ENCODE measurements around the gene SNRPB.
"Not testable (repeated sequence)": the region's sequence is repeated elsewhere in the genome, so short reads cannot be mapped to it uniquely, and the experiment has no call there.

Gene SNRPB

DNA sequence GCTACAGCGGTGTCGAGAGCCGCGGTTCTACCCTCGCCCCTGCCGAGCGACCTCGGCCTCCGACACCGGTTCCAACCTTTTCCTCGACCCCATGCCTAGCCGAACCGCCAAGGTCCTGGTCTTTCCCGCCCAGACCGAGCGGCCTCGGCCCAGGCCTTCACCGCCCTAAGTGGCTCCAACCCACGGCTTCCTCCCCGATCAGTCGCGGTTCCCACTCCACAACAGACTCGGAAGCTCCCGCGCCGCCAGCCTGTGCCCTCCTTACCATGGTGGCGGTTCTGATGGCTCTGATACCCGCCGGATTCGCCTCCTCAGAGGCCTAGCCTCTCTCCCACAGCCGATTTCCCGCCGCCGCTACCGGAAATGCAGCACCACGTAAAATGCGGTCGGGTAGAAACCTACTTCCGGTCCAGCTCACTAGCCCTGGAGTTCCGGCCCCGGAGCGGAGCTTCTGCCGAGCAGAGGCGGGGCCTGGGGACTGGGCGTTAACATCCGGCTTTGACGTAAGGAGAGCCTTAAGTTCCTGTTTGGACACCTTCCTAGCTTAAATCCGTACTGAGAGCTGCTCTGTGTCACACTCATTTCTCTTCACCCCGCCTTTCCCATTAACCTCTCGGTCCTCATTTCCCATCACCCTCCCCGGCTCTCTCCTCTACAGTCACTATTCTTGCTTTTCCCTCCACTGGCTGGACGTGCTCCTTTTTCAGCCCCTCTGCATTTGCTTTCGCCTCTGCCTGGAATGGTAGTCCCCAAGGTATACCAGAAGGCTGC, at the start of gene SNRPB:
Gene SNRPB, minus strand, starts transcription at position 367 of the 771 bp plus-strand sequence. Its CDS starts 99 bp downstream, at position 268.
- DNase-seq: peak; percentile 97

DNA sequence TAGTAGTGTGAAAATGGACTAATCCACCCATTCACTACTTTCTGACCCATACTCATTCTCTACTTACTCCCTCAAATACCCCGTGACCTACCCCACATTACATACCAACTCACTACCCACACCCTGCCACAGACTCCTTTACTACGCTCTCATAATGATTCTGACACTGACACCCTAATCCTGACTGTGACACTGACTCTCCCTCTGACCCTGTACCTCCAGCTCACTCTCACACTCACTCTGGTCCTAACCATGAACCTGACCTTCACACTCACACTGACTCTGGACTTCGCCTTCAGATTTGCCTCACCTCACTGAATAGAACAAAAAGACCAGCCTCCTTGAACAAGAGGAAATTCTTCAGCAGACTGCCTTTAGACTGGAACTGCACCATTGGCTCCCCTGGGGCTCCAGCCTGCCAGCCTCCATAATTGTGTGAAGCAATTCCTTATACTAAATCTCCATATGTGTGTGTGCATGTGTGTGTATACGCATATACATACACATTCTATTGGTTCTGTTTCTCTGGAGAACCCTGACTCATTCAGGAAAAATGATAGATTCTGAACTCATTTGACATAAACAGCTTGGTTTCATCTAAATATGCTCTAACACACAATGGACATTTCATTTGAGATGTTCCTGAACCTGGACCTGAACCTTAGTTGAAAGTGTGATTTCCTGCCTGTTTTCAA, 48.7 kb upstream of the SNRPB start:
- DNase-seq: no peak

DNA sequence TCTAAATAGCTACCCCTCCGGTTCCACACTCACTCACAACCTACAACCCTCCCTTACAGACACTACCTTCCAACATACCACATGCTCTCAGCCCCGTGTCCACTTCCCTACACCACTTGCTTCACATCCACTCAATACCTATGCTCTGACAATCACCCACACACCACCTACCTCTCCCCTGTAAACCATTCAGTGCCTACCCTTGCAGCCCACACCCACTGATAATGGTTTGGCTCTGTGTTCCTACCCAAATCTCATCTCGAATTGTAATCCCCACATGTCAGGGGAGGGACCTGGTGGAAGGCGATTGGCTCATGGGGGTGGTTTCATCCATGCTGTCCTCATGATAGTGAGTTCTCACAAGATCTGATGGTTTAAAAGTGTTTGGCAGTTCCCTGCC, 48.0 kb upstream of the SNRPB start:
- no peak for DNase-seq

DNA sequence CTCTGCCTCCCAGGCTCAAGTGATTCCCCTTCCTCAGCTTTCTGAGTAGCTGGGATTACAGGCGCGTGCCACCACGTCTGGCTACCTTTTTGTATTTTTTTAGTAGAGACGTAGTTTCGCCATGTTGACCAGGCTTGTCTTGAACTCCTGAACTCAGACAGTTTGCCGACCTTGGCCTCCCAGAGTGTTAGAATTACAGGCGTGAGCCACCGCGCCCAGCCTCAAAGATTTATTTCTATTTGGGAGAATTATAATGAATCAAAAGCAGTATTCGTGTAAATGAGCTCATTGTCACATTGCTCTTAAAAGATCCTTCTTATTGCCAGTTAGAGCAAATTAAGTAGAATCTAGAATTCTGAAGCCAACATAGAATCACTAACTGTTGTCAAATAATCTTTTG, 47.5 kb upstream of the SNRPB start:
- DNase-seq: no peak

DNA sequence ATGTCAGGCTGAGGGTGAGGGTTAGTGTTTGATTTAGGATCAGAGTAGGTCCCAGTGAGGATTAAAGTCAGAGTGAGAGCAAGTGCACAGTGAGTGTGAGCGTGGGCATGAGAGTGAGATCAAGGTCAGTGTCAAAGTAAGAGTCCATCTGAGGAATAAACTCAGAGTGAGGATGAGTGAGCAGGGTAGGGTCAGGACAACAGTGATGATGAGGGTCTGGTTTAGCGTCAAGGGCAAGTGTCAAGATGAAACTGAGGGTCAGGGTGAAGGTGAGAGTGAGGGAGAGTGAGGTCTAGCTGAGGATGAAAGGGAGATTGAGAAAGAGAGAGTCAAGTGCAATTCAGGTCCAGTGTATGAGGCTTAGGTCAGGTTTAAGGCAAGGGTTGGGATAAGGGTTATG, 45.8 kb upstream of the SNRPB start:
- no peak for DNase-seq

DNA sequence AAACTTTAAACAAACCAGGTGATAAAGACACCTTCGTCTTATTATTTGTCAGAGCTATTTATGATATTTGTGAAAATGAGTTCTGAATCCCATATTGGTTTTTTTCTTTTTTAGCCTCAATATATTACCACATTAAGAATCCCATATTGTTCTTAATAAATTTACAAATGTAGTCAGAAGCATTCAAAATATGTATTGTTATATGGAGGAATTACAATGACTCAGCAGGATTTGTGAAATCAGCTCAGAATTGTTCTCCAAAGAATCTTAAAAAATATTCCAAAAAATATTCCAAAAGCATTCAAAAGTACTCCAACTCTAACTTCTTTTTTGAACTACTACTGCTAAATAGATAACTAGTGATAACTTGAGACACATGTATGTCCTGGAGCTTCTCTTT, 44.6 kb upstream of the SNRPB start:
- no peak for DNase-seq

DNA sequence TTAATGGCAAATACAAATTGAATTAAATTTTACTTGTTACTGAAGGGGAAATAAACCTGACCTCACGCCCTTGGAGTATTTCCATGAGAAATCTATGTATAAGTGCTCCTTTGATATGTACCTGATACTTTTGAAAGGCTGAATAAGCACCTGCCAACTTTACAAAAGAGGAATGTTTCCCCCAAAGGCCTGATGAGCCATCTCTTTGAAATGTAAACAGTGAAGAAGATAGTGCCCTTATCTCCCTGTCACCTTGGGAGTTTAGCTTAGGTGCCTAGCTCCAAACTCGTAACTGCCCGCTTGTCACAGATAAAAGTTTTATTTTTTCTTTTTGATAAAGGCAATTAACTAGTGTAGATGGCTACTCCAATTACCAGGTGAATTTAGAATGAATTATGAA, 39.2 kb upstream of the SNRPB start:
- DNase-seq: no peak

DNA sequence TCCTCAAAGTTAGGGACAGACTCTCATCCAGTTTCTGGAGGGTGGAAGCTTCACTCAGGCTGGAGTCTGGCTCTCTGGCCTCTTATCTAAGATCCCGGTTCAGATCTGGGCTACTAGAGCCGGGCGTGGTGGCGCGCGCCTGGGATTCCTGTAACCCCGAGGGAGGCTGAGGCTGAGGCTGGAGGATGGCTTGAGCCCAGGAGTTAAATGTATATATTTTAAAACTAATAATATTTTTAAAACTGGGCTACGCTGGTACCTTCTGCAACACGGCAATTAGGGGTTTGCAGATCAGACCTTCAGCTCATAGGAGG, 38.8 kb upstream of the SNRPB start:
- DNase-seq: no peak

DNA sequence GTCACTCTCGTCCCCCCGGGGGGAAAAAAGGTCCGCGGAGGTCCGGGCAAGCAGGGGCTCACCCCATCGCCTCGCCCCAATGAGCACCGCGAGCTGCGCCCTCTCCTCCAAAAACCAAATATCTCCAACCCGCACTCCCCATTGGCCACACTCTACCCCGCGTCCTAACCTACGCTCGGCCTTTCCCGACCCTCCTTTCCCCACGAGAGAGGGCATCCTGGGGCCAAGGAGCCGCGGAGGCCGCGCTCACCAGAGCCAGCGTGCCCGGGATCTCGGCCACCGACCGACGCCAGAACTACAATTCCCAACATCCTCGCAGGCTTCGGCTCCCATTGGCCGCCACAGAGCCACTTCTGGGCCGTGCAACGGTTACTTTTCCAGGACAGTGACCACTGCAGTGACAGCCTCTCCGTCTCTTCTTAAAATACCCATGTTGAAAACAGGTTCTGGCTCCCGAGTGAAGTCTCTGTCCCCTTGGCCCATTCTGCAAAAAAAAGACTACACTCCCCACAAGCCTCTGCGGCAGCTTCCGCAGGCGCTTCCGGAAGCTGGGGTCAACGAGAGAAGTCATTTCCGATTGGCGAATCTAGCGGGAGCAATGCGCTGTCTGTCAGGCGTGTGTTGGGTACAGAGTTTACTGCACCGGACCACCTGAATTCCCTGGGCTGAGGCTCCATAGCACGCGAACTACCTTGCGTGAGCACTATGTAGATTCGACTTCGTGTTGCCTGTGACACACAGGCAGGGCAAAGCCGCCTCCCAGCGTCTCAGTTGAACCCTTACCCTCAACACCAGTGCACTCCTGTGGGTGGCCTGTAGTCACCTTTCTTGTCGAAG, 38.3 kb upstream of the SNRPB start, which contains the start of gene ZNF343:
Gene ZNF343, minus strand, starts transcription at position 285 of the 837 bp plus-strand sequence. CDS start 15,020 bp downstream, outside the sequence.
- peak; percentile 87 for DNase-seq

DNA sequence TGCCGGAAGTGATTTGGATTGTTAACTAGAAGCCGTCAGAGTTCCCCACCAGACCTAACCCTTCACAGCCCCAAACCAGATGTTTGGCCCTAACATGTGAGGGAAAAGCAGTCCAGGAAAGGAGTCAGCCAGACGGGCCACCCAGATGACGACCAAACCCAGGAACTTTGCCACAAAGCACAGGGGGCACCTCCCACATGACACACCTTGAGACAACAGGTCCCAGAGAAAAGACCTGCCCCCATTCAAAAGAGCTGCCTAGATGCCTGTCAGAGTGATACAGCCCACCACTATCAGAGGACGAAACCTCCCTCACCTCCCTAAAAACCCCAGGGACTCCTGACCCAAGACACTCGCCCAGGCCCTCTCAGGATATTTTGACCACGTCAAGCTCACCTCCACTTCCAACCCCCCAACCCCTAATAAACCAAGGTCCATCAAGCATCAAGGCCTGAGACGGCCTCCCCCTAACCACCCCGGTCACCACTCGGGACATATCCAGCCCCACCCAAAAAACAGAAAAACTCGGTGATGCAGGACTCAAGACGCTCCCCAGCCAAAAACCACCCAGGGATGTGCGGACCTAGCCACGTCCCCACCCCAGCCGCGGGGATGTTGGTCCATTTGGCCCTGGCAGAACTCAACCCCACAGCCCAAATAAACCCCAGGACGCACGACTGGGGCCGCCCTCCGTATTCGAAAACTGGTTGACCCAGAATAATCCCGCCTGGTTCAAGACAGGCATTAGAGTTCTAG, 37.5 kb upstream of the SNRPB start:
- DNase-seq: no peak

DNA sequence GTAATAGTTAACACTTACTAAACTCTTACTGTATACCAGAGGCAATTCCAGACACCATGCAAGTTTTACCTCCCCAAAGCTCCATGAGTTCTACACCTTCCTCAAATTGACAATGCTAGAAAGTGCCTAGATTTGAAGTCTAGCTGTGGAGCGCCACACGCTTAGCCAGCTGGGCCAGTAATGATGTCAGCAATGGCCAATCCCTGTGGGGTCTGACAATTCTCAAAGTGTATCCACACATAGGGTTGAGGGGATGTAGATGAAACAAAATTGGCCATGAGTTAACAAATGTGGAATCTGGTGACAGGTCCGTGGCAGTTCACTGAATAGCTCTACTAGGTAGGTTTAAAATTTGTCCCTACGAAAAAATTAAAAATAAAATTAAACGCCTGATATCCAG, 36.9 kb upstream of the SNRPB start:
- DNase-seq: no peak

DNA sequence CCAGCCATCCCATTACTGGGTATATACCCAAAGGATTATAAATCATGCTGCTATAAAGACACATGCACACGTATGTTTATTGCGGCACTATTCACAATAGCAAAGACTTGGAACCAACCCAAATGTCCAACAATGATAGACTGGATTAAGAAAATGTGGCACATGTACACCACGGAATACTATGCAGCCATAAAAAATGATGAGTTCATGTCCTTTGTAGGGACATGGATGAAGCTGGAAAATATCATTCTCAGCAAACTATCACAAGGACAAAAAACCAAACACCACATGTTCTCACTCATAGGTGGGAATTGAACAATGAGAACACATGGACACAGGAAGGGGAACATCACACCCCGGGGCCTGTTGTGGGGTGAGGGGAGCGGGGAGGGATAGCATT, 35.8 kb upstream of the SNRPB start:
- DNase-seq: not testable (repeated sequence)

DNA sequence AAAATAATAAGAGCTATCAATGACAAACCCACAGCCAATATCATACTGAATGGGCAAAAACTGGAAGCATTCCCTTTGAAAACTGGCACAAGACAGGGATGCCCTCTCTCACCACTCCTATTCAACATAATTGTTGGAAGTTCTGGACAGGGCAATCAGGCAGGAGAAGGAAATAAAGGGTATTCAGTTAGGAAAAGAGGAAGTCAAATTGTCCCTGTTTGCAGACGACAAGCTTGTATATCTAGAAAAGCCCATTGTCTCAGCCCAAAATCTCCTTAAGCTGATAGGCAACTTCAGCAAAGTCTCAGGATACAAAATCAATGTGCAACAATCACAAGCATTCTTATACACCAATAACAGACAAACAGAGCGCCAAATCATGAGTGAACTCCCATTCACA, 34.2 kb upstream of the SNRPB start:
- DNase-seq: not testable (repeated sequence)

DNA sequence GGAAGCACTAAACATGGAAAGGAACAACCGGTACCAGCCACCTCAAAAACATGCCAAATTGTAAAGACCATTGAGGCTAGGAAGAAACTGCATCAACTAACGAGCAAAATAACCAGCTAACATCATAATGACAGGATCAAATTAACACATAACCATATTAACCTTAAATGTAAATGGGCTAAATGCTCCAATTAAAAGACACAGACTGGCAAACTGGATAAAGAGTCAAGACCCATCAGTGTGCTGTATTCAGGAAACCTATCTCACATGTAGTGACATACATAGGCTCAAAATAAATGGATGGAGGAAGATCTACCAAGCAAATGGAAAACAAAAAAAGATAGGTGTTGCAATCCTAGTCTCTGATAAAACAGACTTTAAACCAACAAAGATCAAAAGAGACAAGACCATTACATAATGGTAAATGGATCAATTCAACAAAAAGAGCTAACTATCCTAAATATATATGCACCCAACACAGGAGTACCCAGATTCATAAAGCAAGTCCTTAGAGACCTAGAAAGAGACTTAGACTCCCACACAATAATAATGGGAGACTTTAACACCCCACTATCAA, 32.3 kb upstream of the SNRPB start:
- DNase-seq: not testable (repeated sequence)

DNA sequence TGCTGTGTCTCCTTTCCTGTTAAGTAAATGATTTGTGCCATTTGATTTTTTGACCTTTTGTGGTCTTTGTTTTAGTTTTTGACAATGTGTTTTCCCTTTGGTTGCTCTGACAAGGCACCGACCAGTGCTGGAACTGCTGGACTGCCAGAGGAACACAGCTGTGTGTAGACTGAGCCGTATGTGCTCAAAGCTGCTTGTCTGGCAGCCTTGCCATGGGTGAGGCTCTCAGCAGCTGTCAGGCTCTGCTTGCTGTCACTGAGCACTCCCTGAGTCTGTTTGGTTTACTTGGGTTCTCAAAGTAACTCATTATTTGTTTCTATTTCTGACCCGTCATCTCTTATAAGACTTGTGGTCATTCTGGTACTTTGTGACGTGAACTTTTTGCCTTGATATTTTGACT, 15.1 kb upstream of the SNRPB start:
- DNase-seq: peak; percentile 40

DNA sequence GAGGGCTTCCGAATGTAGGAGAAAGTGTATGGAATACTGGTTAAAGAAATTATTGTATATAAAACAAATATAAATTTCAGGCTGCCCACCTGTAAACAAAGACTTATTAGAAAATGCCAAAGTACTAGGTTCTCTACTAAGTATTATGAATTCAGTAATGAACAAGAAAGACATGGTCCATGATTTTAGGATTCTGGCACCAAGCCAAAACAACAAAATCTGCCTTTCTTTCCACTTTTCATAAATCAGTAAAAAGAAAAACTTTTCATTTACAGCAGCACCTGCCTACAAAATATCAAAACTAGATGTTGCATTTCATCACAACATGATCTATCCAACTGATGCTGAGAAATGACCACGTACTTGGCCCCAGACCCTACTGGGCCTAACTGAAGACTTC, 14.5 kb upstream of the SNRPB start:
- DNase-seq: no peak

DNA sequence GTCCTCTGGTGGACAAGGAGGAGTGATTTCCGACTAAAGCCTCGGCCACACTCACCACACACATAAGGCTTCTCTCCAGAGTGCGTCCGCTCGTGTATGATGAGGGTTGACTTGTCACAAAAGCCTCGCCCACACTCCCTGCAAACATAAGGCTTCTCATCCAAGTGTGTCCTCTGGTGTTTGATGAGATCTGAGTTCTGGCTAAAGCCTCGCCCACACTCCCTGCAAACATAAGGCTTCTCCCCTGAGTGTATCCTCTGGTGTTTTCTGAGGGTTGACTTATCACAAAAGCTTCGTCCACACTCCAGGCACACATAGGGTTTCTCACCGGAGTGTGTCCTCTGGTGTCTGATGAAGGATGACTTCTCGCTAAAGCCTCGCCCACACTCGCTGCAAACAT, 12.9 kb upstream of the SNRPB start:
- DNase-seq: no peak

DNA sequence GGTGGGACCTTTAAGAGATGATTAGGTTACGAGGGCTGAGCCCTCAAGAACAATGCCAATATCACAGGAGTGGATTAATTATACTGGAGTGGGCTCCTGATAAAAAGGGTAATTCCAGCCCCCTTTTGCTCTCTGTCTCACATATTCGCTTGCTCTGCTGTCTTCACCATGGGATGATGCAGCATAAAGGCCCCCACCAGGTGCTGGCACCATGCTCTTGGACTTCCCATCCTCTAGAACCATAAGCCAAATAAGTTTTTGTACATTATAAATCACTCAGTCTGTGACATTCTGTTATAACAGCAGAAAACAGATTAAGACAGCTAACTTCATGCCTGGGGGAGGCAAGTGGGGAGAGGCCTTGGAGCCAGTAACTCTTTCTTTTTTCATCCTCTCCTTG, 9.8 kb upstream of the SNRPB start:
- DNase-seq: no peak

DNA sequence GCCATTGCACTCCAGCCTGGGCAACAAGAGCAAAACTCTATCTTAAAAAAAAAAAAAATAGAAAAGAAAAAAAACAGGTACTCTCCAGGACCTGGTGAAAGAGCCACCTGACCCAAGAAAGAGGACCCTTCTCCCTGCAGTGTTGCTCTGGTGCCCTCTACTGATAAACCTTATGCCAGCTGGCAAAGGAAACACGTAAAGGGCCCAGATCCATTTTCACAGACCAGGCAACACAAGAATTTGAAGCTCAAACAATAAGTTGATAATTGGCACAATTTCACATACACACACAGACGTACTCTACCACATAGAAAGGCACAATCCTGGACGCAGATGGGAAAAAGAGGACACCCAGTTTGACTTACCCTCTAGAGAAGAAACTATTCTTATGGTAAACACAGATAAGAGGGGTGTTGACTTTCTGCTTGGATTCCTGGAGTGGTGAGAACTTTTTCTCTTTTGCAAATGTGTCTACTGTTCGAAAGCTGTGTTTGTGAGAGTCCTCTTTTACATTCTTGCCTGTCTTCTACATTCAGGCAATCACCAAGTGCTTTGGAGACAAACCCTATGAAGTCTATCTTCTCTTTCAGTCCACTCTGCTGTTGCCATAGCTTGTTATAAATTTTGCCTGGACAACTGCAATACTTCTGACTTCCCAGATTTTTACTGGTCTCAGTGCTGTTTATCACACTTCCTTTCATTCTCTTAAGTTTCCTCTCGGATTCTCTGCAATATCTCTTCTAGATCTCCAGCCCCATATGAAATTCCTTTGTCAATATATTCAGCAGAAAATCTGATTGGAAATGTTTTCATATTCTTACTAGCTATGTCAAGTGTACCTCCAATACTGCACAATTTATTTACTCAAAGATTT, 6.4 kb upstream of the SNRPB start:
- DNase-seq: no peak

DNA sequence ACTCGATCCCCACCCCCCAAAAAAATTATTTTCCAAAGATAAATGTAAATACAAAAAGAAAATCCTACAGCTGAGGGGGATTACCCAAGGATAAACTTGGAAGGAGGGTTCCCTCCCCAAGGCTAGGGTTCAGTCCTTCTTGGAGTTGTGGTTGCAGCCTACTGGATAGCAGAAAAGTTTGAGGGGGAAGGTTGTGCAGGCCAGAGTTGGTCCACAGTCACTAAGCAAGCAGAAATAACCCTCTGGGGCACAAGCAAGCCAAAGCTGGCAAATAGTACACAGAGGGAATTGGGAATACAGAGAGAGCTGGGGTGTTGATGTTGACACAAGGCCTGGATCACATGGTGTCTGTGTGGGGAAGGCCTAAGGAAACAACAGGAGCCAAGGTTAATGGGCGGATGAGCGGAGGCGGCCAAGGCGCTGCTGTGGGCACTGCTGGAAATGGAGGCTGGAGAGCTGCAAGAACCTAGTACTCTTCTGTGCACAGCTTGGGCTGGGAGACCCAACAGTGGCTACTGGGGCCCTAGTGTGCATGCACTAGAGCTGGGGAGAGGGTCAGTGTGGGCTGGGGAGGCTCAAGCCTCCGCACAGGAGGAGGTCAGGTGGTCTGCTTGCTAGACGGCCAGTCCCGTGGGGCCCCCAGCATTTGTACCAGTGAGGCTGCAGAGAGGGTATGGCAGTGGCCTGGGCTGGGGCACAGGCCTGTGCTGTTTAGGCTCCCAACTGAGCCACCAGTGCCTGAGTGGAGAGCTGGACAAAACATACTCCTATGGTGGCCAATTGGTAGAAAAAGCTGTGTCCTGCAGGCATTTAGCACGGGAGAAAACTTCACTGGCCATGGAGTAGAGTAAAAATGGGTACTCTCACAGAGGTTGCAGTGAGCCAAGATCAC, 5.5 kb upstream of the SNRPB start:
- DNase-seq: no peak

Data from left hindlimb (tissue), 1 donor.